Activated T-helper 1 cell treated with anti-CD3 and anti-CD28 coated beads, Interleukin-2, amount 50 U/mL, for 16 hours (primary cell): ENCODE data around the gene POLR3E.
A peak's percentile ranks its signal among the peaks of the same experiment; 100 is the strongest.
"Not testable (repeated sequence)": the region's sequence is repeated elsewhere in the genome, so short reads cannot be mapped to it uniquely, and the experiment has no call there.

Source experiments
- DNase-seq, 2 donors: peaks; one replicate each; pipeline ENCODE4 v3.0.0-alpha.2; 2020; ENCODE audit warnings: low read depth in 1 of 2, low spot score in 1 of 2

Gene POLR3E

DNA sequence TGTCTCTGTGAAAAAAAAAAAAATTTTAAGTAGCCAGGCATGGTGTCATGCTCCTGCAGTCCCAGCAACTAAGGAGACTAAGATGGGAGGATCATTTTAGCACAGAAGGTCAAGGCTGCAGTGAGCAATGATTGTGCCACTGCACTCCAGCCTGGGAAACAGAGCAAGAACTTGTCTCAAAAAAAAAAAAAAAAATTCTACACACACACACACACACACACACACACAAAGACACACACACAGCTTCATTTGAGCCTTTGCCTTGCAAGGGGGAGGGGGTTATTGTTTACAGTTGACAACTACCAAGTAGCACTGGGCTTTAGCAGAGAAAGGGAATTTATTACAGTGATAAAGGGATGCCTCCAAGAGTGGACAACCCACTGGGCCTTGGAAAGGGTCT lies 4.9 kb upstream of the POLR3E start:
- no peak for DNase-seq

DNA sequence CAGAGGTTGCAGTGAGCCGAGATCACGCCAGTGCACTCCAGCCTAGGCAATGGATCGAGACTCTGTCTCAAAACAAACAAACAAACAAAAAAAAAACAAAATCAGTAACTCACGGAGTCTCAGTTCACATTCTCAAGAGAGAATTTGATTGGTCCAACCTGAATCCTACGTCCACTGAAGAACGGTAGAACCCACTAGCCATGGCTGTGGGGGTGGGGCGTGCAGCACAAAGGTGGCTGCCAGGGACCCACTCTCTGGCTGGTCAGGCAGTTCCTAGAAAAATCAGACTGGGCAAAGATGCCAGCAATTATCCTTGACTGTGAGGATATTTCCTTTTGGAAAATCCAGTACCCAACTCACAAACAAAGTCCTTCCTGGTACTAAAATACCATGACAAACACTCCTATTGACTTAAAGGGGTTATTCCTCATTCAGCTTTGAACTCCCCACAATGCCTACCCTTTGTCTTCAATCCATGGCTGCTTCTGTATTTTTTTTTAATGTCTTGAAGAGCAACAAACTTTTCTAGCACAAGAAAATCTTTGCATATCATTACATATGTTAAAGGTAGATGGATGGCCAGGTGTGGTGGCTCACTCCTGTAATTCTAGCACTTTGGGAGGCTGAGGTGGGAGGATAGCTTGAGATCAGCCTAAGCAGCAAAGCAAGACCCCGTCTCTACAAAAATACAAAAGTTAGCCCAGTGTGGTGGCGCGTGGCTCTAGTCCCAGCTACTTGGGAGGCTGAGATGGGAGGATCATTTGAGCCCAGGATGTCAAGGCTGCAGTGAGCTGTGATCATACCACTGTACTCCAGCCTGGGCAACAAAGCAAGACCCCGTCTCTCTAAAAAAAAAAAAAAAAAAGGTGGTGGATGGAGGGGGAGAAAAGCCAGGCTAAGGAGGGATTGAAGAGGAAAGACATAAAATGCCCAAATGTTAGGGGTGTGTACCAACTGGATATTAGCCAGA lies 3.8 kb upstream of the POLR3E start:
- no peak for DNase-seq

DNA sequence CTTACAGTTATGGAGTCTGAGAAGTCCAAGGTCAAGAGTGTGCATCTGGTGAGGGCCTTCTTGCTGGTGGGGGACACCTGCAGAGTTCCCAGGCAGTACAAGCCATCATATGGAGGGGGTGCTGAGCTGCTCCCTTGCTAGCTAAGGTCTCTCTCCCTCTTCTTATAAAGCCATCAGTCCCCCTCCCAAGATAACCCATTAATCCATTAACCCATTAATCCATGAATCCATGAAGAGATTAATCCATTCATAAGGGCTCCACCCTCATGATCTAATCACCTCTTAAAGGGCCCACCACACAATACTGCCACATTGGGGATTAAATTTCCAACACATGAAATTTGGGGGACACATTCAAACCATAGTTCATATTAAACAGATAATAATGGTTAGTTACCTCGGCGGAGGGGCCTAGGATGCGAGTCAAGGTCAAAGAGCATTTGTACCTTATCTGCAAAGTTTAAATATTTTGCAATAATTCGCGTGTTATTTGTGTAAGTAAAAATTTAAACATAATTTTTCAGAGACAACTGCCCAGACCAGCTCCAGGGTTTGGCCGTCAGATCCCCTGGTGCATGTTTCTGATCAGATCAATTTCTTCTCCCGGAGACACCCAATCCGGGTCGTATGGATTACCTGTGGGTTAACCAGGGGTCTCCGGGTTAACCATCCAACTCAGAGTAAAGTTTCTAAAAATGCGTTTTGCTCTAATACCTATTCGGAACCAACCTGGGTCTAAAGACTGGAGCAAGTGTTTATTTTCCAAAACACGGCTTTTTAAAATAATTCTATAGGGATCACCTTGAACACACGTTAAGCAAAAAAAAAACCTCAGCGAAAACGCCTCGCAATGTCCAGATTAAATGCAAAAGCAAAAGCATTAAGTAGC lies 740 bp upstream of the POLR3E start:
- no peak for DNase-seq

DNA sequence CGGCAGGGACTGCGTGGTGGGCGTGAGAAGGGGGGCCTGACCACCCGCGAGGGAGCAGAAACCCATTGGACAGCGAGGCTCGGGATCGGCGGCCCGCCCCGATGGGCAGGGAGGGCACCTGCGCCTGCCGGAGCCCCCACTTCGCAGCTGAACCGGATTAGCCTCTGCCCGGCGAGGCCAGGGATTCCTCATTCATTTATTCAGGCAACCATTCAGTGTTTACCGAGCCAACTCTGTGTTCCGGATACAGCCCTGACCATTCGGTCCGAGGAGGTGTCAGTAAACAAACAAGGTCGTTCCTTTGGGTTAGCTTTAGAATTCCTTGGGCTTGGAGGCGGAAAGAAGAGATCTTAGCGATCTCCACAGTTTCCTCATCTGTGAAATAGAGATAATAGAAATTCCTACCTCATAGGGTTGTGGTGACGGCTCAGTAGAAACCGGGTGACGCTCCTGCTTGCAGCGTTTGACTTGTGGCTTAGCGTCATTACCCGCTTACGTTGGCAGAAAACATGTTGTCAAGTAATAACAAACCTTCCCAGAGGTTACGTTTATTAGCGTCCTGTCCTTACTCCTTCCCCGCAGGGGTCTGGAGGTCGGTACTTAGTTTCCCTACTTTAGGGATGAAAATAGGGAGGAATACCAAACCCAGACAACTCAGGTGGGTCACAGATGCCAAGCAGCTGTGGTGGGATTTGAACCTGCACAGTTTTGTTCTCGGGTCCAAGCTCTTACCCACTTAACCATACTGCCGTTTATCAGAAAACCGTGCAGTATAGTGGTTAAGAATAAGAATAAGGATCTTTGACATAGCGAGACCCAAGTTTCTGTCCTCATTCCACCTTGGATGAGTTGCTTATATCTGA lies 893 bp downstream of the POLR3E start:
- peak in 1 of 2 donors; percentile 54 for DNase-seq

- no peak for DNase-seq
Measured at GRCh38 chr16:22299036-22299435, 1.8 kb downstream of the POLR3E start.

DNA sequence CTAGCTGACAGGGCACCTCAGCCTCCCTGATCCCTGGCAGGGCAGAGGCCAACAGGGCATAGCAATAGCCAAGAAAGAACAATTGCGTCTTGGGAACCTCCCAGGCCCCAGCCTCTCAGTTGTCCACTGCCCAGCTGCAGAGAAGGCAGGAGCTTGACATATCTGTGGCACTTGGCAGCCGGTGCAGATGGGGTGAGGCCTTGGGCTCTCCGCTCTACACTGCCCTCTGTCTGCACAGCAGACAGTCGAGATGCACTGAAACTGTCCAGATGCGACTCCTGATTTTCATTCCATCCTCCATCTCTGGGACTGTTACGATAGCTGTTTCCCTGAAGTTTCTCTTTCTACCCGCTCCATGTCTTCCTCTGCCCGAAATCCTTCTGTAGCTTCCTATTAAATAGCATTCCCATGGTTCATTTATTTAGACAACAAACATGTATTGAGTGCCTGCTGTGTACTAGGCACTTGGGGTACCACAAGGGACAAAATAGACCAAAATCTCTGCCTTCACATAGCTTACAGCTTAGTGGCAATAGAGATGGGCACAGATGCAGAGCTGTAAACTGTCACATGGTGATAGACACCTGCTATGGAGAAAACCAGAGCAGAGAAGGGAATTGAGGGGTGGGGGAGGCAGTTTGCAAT lies 3.3 kb downstream of the POLR3E start:
- DNase-seq: no peak

DNA sequence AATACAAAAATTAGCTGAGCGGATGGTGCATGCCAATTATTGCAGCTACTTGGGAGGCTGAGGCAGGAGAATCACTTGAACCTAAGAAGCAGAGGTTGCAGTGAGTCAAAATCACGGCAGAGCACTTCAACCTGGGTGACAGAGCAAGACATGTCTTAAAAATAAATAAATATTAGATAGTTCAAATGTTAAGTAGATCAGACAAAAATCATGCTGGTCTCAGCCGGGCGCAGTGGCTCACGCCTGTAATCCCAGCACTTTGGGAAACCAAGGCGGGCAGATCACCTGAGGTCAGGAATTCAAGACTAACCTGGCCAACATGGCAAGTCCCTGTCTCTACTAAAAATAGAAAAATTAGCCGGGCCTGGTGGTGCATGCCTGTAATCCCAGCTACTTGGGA lies 4.2 kb downstream of the POLR3E start:
- not testable (repeated sequence) for DNase-seq

DNA sequence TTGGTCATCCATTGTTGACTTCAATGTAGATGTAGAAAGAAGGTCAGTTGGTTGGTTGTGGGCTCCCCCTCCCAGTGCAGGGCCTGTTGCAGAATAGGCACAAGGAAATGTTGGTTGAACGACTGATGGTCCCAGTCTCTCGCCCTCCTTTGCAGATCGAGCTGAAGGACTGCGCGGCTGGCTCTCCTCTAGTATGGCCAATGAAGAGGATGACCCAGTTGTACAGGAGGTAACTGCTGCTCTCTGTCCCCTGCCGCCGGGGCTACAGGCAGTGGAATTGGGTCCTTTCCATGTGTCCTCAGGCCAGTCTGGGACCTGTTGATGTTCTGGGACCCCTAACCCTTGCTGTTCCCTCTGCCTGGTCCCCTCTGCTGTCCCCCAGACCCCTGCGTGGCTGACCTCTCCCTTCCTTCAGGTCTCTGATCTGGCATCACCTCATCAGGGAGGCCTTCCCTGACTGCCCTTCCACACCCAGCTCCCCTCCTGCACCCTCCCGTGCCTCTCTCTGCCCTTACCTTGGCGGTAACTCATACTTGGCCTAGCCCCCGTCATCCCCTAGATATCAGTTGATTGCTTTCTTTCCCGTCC lies 5.7 kb downstream of the POLR3E start:
- DNase-seq: no peak

- no peak for DNase-seq
Measured at GRCh38 chr16:22304411-22304810, 7.2 kb downstream of the POLR3E start.

DNA sequence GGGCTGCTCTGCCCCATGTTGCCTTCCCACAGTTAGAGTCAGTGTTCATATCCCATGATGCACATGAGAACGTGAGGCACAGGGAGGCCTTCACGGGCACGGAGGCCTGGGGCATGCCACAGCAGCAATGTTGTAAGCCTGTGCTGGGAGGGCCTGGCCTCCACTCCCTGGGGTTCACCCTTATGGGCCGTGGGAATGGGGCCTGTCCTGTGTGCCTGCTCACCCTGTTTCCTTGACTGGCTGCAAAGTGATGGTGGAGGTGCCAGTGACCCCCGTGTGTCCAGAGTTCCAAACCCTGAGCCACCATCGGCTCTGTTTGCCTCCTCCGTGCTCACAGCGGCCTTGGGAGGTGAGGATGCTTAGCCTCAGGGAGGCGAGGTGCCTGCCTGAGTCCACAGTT lies 9.6 kb downstream of the POLR3E start:
- no peak for DNase-seq

- DNase-seq: no peak
Measured at GRCh38 chr16:22307838-22308237, 10.6 kb downstream of the POLR3E start.

GRCh38 chr16:22308824-22309520 lies 11.8 kb downstream of the POLR3E start:
- no peak for DNase-seq

- no peak for DNase-seq
Measured at GRCh38 chr16:22311520-22311919, 14.3 kb downstream of the POLR3E start.

- DNase-seq: no peak
Measured at GRCh38 chr16:22312897-22313781, 15.9 kb downstream of the POLR3E start.

GRCh38 chr16:22313876-22314470 lies 16.8 kb downstream of the POLR3E start:
- DNase-seq: no peak

GRCh38 chr16:22314661-22315626 lies 17.7 kb downstream of the POLR3E start:
- DNase-seq: no peak

- DNase-seq: no peak
Measured at GRCh38 chr16:22315979-22316378, 18.8 kb downstream of the POLR3E start.
